NCI-H345 treated with DMSO at 0.1 percent for 48 hours (cell line): Measurements from ENCODE around the gene DNHD1.

Experiments
- DNase-seq: peaks from one replicate; lab custom pipeline; 2025; ENCODE audit not compliant: unreplicated experiment; lab: John Stamatoyannopoulos, UW

The DNHD1 gene, protein sequence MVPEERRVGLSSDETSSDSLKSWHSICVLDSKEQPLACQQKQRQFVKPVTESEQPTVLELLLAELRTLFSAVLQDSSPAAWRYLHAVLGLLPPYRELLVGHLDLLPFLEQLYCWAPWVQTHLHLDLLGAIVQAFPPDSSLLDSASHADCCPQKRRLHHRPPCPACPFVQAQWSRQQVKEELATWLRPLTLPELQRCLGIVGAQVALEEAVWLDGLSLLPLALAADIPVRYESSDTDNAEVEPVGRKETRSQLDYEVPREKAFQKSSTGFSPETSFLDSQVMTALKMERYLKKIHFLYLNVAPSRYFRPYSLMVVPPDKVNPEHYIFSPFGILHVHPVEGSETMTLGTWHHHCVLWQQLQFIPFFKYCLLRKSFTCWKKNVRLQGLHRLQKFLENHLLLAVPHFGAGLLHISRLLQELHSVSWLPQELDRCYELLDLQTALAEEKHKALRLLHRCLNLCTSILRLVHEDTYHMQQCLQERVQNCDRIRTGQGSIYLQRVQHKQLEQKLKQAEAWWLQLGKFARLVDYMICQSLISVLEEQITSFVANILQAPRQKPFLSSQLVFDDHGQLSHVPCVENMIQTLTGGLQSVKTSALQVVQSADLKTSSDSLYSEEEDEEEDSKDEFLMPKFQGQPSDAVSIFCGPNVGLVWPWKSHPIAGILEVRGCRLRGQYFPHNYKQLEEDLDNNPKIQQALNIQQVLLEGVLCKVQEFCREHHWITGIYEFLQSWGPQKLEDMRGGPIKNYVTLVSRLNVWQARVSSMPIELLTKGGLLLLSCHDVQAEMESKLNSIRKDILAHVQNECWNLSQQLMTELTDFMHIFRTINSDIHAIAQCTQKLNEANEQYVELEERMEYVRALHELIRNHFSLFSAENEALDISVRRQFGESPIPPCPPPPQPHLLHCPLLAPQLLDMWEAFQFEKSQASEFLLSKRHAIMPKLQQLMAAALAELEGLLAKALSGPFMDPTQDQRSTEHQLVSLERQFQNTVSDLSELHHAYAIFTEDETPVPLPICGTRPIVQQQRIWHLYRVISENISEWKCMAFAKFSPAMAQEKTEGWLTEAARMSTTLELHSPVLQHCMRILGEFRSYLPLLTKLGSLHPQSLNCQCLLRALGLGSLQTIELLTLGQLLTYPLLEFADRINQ (N-terminal part only)

DNA sequence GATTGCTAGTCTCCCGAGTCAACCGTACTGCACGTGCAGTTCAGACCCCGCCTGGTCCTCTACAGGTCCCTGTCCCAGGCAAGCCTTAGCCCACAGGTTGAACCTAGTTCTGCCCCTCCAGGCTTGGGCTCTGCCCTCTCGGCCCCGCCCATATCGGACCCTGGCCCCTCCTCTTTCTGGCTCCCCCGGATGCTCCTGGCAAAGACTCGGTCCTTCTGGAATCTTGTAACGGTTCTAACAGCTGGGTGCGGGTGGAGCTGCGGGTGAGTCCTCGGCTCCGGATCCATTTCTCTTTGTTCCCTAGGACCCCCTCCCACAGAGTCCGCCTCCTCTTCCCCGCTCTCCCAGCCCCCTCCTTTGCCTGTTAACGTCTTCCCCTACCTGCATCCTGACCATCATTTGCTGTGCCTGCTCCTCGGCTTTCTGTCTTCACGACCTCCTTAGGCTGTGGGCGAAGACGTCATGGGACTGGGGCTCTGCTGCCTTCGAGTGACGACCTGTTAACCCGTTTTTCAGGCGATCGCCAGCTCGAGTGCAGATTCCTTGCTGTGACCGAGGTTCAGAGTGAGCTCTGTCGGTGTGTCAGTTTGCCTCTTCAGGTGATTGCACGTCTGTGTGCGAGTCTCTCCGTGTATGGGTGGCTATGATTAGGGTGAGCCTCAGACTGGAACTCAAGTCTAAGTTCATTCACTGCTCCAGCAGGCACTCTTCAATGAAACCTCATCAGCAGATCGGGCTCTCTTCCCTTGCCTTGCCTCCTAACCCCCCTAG, at the start of gene DNHD1:
TSS of gene DNHD1 (plus strand) at position 212 of the 771 bp plus-strand sequence. CDS start 936 bp downstream, outside the sequence.
- no peak for DNase-seq

DNA sequence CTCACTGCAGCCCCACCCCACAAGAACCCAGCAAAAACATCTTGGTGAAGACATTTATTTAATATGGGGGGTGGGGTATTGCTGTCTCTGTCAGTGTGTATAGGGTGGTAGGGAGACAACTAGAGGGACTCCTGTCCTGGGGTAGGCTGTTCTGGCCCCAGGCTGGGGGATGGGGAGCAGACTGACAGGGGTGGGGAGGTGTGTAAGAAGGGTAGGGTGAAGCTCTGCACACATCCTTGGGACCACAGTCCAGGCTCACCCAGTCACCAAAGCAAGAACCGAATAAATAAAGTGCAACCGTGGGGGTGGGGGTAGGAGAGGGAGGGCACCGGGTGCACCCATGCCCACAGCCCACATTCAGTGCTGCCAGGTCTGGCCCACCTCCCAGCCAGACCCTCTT, 48.5 kb upstream of the DNHD1 start:
- DNase-seq = no peak

DNA sequence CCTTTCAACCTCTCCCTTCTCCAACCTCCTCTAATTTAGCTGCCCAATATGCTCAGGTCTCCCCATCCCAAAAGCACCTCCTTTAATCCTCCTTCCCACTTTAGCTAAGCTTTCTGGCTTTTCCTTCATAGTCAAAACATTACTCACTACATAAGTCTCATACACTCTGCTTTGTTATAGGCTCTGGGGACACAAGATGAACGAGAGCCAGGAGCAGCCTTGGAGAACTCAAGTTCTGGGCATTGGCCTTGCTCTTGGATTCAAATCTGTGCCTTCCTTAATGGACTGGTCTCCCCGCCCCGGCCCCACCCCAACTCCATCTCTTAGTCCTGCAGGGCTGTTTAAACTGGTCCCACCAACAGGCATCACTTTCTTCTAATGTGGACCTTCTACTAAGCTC, 44.9 kb upstream of the DNHD1 start:
- DNase-seq = no peak

DNA sequence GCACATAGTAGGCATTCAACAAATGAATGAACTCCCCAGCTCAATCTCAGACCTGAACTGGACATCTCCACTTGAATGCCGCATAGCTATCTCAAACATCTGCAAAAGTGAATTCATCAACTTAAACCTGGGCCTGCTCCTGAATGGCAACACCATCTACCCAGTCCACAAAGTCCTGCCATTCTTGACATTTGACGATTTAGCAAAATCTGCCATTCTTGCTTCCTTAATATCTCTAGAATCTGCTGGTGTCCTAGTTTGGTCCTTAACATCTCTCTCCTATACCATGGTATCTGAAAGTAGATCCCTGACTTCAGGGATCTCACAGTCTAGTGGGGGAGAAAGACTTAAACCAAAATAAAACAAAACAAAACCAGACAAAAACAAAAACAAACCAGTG, 43.9 kb upstream of the DNHD1 start:
- no peak for DNase-seq

DNA sequence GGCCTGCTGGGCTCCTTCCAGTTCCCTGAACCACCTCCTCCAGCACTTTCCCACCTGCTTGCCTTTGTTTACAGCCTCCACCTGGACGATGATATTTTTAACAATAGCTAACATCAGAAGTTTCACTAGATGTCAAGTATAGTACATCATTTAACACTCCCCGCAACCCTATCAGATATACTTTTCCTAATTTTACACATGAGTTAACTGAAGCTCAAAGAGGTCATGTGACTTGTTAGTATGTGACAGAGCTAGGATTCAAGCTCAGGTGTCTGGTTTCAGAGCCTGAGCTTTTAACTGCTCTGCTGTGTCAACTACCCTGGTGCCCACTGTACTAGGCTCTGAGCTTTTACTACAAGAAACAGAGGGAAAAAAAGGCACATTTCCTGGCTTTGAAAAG, 42.0 kb upstream of the DNHD1 start:
- no peak for DNase-seq

DNA sequence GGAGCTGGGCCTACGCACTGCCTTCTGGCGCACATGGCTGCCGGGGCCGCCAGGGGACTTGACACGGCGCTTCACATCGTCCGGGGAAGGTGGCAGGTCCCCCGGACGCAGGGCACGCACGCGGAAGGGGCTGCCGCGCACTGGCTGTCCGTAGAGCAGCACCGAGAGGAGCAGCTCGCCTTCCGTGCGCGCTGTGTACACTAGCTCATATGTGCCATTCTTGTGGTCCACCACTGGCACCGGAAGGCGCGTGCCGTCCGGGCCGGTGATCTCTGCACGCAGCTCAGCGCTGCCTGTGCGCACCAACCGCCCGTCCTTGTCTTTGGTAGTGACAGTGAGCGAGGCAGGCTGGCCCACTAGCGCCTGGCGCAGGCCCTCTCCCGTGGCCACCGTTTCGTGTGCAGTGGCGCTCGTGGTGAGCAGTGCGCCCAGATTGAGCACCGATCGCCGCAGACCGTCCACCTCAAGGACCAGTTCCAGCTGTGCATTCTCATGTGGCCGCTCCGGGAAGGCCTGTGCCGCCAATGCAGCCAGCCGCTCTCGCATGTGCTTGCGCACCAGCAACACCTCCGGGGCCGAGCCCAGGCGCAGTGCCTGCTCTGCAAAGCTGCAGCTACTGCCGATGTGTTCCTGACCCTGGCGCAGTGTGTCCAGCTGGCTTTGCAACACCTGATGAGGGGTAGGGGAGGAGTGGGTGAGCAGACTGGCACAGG, 40.6 kb upstream of the DNHD1 start:
- no peak for DNase-seq

DNA sequence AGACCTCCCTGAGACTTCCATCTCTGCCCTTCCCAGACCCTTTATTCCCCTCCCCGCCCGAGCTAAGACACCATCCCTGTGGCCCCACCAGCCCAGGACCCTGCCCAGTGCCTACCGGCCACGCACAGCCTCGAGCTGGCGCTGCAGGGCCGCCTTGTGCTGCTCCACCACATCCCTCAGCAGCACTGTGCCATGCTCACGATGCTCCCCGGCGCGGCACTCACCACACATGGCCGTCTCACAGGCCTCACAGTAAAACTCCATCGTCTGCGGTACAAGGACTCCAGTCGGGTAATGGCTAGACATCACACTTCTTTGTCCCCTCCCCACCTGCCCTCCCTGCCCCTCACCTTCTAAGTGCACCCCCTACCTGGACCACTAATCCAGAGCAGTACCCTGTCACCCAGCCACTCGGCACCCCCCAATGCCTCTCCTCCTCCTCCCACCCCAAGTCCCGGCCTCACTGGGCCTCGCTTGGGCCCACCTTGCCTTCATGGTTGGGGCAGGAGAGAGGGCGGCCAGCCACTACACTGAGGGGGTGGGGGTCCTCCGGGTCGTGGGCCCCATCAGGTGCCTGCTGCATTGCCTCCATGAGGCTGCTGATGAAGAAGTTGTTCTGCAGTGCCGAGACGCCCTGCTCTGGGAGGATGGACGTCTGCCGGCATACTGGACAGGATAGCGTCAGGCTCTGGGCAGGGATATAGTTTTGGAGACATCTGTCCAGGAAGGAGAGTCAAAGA, 39.3 kb upstream of the DNHD1 start:
- no peak for DNase-seq

DNA sequence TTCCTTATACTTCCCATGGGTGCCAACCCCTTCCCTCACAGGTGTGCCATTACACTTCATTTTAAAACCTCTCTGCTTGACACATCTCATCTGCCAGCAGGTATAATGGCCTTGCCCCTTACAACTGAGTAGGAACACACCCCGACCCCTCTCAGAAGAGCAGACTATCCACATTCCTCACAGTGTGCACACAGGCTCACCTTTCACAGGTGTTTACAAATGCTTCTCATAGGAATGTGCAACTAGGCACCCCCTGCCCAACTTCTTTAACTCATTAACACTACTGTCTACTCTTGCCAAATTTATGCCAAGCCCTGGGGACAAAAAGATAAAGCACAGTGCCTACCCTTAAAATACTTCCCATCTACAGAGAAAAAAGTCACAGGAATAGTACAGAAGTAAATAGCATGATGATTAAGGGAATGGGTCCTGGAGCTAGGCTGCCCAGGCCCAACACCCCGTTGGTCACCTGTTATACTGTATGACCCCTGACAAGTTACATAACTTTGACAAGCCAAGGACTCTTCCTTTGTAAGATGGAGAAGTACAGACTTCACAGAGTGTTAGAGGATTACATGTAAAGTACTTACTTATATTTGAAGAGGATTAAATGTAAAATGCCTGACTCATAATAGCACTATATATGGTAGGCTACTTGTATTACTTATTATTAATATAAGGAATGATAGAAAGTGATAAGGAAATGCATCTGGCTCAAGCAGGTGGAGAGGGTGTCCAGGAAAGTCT, 38.6 kb upstream of the DNHD1 start:
- DNase-seq = no peak

DNA sequence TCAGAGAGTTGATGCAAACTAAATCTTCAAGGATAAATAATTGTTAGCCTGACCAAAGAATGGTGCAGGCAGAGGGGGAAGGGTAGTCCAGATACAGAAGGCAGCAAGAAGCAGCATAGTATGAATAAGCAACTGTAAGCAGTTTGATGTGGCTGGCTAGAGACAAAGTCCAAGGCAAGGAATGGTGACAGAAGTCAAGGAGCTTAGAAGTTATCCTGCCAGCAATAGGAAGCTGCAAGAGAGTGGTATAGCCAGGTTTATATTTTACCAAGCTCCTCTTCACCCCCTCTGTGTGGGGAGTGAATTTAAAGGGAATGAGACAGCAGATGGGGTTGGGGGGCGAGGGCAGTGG, 38.0 kb upstream of the DNHD1 start:
- no peak for DNase-seq

DNA sequence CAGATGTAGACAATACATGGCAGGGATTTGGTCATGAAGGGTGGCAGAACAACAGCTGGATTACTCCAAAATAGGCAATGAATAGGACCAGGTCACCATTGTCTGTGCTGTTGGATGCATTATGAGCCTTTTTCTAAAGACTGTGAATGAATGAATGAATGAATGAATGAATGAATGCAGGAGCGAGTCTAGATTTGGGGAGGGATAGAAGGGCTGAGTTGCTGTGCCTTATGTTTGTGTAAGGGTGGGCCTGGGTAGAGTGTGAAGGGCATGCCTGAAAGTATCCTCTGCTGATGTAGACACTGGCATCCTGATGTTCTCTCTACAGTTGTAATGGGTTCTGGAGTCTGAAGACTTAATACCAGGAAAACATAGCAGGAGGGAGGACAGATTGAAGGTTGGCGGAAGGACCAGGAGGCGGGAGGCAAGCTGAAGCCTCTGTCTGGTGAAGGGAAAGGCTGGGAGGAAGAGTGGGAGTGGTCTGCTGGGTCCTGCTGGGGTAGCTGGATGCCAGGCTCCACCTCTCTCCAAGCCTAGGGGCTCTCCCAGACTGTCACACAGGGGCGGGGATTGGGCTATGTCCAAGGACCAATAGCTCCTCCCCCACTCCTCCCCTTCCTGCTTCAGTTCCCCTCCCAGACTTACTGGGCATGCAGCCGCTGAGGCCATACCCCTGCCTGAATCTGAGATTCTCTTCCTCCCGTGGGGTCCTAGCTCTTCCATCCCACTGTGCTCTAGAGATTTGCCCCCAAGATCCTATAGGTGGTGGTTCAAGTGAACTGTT, 28.2 kb upstream of the DNHD1 start:
- peak; percentile 2 for DNase-seq

DNA sequence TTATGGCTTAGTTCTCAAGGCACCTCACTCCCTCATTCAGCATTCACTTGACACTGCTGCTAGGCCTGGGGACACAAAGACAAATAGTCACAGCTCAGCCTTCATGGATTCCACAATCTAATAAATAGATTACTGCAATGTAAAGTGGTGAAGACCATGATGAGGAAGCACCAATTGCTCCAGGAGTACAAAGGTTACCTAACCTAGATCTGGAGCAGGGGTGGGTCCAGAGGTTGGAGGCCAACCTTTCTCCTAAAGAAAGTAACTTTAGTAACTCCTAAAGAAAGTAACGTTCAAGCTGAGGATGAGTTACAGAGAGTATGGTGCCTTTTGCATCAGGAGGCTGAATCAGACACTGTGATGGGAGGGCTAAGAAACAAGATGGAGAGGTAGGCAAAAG, 27.5 kb upstream of the DNHD1 start:
- no peak for DNase-seq

DNA sequence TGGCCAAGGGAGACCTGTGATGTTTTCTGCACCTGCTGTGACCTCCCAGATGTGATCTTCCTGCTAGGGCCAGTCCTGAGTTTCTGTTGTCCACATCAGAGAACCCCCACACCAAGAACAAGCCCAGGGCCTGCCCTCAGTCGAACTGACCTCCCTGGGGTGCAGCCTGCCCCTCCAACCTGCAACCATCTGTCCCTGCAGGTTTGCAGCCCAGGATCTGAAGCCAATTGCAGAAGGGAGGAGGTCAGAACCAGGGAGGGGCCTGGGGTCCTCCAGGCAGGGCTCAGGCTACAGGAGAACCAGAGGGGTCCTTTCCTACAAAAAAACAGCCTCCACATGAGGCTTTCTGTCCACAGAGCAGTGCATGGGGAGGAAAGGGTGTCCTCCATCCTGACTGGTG, 24.1 kb upstream of the DNHD1 start:
- no peak for DNase-seq

DNA sequence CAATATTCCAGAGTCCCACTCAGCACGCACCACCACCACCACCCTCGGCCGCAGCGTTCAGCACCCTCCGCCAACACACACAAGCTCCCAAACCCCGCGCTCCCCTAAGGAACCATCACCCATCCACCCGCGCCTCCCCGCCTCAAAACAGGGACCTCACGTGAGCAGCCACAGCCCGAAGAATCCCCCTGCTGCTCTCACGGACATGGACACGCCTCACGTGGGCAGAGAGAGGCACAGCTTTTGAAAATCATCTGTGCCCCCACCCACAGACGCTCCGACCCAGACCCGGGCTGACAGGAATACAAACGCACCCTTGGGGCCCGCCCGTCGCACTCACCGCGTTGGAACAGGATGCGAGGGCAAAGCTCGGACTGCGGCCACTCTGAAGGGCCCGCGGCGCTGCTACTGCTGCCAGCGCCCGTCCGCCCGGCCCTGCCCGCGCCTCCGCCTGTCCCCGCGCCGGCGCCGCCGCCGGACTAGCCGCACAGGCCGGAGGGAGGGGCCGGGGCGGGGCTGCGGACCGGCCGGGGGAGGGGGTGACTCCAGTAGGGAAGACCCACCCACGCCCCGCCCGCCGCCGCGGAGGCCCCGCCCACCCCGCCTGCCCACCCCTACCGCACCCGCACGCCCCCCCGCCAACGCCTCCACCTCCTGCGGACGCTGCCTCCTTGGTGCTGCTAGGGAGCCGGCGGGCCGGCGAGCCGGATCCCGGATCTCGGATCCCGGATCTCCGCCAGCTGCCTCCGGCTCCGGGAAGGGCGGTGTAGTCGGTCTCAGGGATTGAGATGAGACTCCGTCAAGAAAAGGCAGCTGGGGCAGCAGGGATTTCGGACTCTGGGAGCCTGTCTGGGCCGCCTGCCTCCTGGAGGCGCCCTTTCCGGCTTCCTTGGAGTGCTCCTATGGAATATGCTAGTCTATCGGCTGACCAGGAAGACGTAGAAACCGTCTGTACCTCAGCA, 23.3 kb upstream of the DNHD1 start, which contains the start of gene TRIM3:
TSS of gene TRIM3 (minus strand) at position 491 of the 962 bp plus-strand sequence. CDS start 8,246 bp downstream, outside the sequence.
- peak; percentile 47 for DNase-seq

DNA sequence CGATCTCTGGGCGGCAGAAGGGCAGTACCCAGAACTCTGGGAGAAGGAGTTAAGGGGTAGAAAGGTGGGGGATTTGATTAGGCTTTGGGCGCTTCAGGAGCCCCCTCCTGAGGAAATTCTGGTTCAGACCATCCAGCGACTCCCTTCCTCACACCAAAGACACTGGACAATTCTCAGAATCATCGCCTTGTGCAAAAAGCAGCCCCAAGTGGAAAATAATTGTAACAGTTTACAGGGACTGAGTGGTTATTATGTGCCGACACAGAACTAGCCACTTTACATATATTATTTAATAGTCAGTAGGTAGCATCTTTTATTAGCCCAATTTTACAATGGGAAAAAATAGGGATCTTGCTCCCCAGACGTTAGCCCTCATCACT, 22.7 kb upstream of the DNHD1 start:
- no peak for DNase-seq

DNA sequence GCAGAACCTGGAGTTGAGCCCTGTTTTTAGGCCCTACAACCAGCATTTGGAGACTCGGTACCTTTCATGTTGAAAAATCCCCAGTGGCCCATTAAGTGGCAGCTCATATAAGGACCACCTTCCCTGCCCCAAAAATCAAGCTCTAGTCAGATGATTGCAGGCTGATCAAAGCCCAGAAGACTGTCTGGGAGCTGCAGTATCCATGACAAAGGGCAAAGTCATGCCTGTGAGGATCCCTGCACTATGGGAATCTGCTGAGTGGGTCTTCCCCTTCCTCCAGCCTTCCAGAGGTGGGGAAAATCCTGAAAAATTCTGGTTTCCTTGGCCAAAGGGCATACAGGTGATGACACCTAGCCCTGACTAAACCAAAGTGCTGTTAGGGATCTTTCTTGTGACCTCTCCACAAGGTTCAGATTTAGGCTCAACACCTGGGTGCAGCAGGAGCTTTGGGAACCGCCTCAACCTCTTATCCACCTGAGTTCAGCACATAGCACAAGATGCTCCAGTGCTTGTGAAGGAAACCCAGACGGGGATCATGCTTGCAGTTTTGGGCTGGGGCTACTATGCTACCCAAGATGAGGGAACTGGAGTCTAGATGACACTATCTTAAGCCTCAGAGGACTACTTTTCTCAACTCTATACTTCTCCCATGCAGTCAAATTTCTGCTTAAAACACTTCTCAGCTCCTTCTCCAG, 22.1 kb upstream of the DNHD1 start:
- no peak for DNase-seq

DNA sequence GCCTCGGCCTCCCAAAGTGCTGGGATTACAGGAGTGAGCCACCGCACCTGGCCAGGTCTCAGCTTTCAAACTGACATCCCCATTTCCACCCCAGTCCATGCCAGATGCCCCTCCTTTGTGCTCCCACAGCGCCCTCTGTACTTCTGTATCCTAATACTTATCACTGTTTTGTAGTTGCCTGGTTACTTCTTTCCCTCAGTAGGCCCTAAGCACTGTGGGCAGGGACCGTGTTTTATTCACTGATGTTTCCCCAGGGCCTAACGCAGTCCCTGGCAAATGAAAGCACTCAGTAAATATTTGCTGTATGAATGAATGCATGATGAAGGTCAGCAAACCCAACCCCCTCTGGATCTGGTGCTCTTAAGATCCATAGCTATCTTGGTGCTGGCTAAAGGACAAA, 21.1 kb upstream of the DNHD1 start:
- peak; percentile 18 for DNase-seq
